NCI-H1694 (cell line): ENCODE data around the gene ATP10A.

Source experiments
- DNase-seq: peaks from one replicate; lab custom pipeline; 2025; lab: John Stamatoyannopoulos, UW

The ATP10A gene

GRCh38 chr15:25863111-25863967 is at the start of gene ATP10A:
Gene ATP10A (minus strand): TSS chr15:25863327. CDS start chr15:25863096, 231 bp downstream.
- DNase-seq: no peak

- DNase-seq: no peak
Measured at GRCh38 chr15:25912035-25912434, 48.9 kb upstream of the ATP10A start.

GRCh38 chr15:25910832-25911231 is 47.7 kb upstream of the ATP10A start:
- DNase-seq: no peak

- no peak for DNase-seq
Measured at GRCh38 chr15:25909806-25910205, 46.7 kb upstream of the ATP10A start.

GRCh38 chr15:25909325-25909724 is 46.2 kb upstream of the ATP10A start:
- DNase-seq: no peak

- DNase-seq: no peak
Measured at GRCh38 chr15:25905140-25905539, 42.0 kb upstream of the ATP10A start.

- DNase-seq: no peak
Measured at GRCh38 chr15:25903024-25903581, 40.0 kb upstream of the ATP10A start.

GRCh38 chr15:25901811-25902605 is 38.9 kb upstream of the ATP10A start:
- no peak for DNase-seq

- no peak for DNase-seq
Measured at GRCh38 chr15:25900901-25901300, 37.8 kb upstream of the ATP10A start.

GRCh38 chr15:25900431-25900830 is 37.3 kb upstream of the ATP10A start:
- no peak for DNase-seq

GRCh38 chr15:25899870-25900269 is 36.7 kb upstream of the ATP10A start:
- DNase-seq: no peak

GRCh38 chr15:25897658-25898057 is 34.5 kb upstream of the ATP10A start:
- no peak for DNase-seq

- no peak for DNase-seq
Measured at GRCh38 chr15:25894371-25894902, 31.3 kb upstream of the ATP10A start.

GRCh38 chr15:25893596-25893995 is 30.5 kb upstream of the ATP10A start:
- no peak for DNase-seq

- no peak for DNase-seq
Measured at GRCh38 chr15:25892126-25892525, 29.0 kb upstream of the ATP10A start.

GRCh38 chr15:25891081-25891480 is 28.0 kb upstream of the ATP10A start:
- no peak for DNase-seq

GRCh38 chr15:25890529-25890928 is 27.4 kb upstream of the ATP10A start:
- no peak for DNase-seq

GRCh38 chr15:25887870-25888269 is 24.7 kb upstream of the ATP10A start:
- DNase-seq: no peak

- DNase-seq: no peak
Measured at GRCh38 chr15:25886498-25887140, 23.5 kb upstream of the ATP10A start.

GRCh38 chr15:25884370-25884769 is 21.2 kb upstream of the ATP10A start:
- DNase-seq: no peak

- no peak for DNase-seq
Measured at GRCh38 chr15:25883463-25884259, 20.5 kb upstream of the ATP10A start.
